Sciatic nerve (tissue), 2 donors: Measurements from ENCODE around the gene ANKS6. TPM values are rescaled to one million over a fixed set of nuclear protein-coding genes. Genes with fewer than 3 reads are reported as not detected.
A peak's percentile ranks its signal among the peaks of the same experiment; 100 is the strongest.

Experiments
- ATAC-seq: fragments of 200-7000 bp; cut with Tn5 transposase; one replicate; pipeline ENCODE4 v1.9.1; 2020; ENCODE audit warnings: mild to moderate bottlenecking, moderate library complexity
- DNase-seq: peaks from one replicate; pipeline ENCODE4 v3.0.0-alpha.2; 2020; ENCODE audit warnings: low spot score
- intact Hi-C: fragments of 100-400 bp; cut with DNase I; formaldehyde crosslinking; loops from one replicate; pipeline ENCODE4 v1.14.2; 2022
- total RNA-seq: library from RNA; stranded (reverse); fragmentation: NEBNext Ultra II Directional; extraction: Animal tissue kit (Norgen Biotek cat#: 25700); gene quantifications from one replicate; pipeline ENCODE4 v1.2.1, GENCODE V29; 2021
- donor health status: DM: no; HTN: no; CAD: no.
- donor health status: DM: no; HTN: no; CAD: no.

ANKS6 gene
- total RNA-seq, 1 donor from 2014 or later, result 16.5 TPM

- intact Hi-C loops, result no loop called here
- ATAC-seq, result no peak
- no peak for DNase-seq
These were observed 83.4 kb downstream of the ANKS6 start for GRCh38 chr9:98712987-98713386.

DNA sequence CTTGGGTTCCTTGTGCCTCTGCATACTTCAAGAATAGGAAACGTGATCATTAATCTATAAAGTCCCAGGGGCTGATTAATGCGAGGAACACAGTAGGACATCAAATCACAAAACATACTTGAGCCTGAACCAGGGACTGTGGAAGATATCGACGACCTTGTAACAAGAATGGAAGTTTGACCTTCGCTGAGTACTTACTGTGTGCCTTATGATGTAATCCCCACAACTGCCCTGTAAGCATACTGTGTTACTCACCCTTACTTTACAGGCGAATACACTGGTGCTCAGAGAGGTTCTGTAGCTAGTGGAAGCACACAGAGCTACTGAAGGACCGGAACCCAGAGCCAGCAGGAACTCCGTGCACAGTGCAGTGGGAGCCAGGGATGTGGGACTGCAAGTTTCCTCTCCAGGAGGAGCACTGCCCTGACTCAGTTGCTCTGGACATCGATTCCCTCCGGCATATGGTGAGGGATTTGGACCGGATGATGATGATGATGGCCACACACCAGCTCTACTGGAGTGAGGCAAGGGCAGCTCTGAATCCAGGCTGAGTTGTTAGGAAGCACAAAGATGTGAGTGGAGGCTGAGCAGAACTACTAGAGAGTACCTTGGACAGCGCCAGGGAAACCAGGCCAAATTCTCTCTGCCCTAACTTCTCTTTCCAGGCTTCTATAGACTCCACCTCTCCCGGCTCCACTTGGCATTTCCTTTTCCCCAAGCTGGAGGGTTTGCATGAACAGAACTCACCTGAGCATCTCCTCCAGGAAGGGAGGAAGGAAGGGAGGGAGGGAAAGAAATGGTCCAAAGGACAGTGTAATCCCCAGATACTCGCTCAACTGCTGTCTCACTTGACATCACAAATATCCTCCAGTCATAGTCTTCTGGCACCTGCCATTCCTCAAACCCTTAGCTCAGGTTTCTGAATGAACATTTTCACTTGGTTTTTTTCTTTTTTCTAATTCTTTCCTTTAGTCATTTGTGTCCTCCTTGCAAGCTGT is 86.1 kb downstream of the ANKS6 start:
- no peak for ATAC-seq
- intact Hi-C loops, result no loop called here
- no peak for DNase-seq

- ATAC-seq, result no peak
- no peak for DNase-seq
- intact Hi-C loops, result no loop called here
These were observed 87.1 kb downstream of the ANKS6 start, which contains the start of gene GABBR2 for GRCh38 chr9:98708933-98709911. Gene GABBR2, minus strand, starts transcription at chr9:98708935. Its CDS starts 198 bp downstream, at chr9:98708737.

GRCh38 chr9:98708103-98708932 is 88.0 kb downstream of the ANKS6 start:
- DNase-seq (no peak), ATAC-seq (peak; percentile 10)
- intact Hi-C loops, result no loop called here

DNA sequence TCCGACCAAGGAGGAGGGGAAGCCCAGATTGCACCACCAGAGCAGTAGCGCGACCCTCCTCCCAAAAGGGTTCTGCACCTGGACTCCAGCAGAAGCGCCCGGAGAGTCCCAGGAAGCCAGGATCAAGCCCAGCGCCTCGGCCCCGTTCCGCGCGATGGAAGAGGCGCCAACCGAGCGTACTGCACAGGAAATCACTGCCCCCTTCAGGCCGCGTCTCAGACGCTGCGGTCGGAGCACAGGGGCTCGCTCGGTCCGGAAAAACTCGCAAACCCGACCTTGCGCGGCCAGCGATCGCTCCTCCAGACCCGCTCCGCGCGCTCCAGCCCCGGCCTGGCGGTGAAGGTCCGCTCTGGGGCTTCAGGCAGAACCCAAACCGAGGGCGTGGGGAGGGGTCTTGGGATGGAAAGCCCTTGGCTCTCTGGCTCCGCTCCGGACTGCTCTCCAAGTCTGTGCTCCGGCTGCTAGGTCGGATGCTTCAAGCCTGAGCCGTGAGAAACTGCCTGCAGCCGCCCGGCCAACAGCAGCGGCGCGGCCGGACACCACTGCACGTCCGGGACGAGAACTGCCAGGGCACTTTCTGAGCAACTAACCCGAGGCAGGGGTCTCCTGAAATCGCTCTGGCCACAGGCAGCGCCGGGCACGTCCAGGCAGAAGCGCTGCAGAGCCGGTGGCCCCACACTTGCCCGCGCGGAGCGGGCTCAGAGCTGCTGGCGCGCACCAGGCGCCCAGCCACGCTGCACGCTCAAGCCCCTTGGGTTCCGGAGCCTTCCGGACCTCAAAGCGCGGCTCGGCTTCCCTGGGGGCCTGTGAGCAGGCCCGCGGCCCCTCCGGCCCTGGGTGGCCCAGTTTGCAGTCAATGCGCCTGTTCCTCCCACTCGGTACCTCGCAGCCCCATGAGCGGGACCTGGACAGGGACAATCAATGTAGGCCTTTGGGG is 88.9 kb downstream of the ANKS6 start:
- intact Hi-C loops, result no loop called here
- DNase-seq, result peak; percentile 64
- peak; percentile 79 for ATAC-seq

DNA sequence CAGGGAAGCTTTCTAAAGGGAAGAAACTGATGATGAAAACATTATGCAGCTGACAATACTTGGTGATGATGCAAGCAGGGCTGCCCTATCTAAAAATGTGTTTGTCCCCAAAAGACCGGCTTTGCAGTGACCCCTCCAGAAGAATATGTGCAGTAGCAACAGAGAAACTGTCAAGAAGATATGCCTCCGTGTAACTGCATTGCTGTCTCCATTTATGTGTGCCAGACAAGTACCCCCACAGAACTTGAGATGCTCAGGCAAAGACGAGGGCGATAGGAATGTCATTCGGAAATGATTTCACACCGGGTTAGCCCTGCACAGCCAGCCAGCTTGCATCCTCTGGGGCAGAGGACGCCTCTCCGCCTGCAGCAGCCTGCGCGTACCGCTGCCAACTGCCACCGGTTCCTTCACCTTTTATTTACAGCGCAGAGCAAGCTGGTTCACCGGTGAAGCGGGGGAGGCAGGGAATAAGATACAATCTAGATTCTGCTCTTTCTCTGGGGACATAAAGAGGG is 89.6 kb downstream of the ANKS6 start:
- intact Hi-C loops, result no loop called here
- DNase-seq (no peak), ATAC-seq (no peak)

DNA sequence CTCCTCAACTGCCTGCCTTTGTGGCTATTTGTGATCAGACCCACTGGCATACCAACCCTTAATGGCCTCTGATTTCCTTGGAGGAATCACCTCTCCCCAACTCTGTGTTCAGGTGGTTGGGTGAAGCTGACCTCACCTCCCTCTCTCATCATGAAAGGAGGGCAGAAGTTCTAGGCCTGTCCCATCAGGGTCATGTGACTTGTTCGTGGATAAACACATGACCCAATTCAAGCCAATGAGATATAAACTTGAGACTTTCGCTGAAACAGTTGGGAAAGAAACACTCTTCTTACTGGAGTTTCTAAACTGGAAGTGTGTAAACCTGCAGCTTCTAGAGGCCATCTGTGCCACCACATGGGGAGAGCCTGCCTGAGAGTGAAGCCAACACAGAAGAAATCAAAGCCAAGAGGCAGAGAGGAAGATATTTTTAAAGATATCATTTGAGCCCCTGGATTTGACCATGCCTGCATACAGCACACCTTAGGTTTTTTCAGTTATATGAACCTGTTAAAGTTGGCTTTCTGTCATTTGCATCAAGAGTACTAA is 93.4 kb downstream of the ANKS6 start:
- no peak for DNase-seq
- ATAC-seq, result no peak
- intact Hi-C loops, result no loop called here

GRCh38 chr9:98702340-98702739 is 94.0 kb downstream of the ANKS6 start:
- intact Hi-C loops, result no loop called here
- no peak for ATAC-seq
- DNase-seq, result no peak

- intact Hi-C loops, result no loop called here
- no peak for ATAC-seq
- no peak for DNase-seq
These were observed 94.8 kb downstream of the ANKS6 start for GRCh38 chr9:98701576-98701975.

GRCh38 chr9:98700801-98701200 is 95.6 kb downstream of the ANKS6 start:
- intact Hi-C loops, result no loop called here
- DNase-seq (no peak), ATAC-seq (no peak)

DNA sequence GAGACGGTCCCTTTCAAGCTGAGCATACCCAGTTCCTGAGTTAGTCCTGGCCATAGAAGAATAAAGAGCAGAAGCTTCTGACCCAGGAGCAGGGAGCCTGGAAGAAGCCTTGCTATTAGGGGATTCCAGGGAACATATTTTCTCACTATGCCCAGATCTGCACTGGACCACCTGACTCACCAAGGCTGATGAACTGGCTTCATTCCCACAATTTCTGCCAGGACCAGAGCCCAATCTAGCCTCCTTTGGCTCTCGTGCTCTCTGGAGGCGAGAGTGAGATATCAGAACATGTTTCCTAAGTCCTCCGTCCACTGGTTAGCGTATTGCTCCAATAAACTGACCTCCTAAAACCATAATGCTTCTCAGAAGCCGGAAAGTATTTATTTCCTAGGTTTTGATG is 97.5 kb downstream of the ANKS6 start:
- intact Hi-C loops, result no loop called here
- ATAC-seq (no peak), DNase-seq (no peak)

DNA sequence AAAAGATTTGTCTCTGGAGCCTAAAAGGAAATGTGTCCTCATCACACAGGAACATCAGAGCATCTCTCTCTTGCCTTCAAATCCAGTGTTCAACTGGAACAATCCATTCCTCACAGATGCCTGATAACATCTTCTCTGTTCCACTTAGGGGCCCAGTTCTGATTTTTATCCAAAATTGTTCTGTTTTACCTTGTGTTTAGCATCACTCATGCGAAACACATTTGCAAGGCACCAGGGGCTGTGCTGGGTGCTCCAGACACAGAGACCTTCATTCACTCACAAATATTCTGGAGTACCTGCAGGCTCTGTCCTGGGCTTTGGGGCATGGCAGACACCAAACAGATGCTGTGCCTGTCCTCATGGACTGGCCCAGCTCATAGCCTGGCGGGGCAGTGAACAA is 101.4 kb downstream of the ANKS6 start:
- intact Hi-C loops, result no loop called here
- ATAC-seq (no peak), DNase-seq (no peak)

- intact Hi-C loops, result no loop called here
- no peak for DNase-seq
- ATAC-seq, result no peak
These were observed 104.0 kb downstream of the ANKS6 start for GRCh38 chr9:98692392-98692791.

DNA sequence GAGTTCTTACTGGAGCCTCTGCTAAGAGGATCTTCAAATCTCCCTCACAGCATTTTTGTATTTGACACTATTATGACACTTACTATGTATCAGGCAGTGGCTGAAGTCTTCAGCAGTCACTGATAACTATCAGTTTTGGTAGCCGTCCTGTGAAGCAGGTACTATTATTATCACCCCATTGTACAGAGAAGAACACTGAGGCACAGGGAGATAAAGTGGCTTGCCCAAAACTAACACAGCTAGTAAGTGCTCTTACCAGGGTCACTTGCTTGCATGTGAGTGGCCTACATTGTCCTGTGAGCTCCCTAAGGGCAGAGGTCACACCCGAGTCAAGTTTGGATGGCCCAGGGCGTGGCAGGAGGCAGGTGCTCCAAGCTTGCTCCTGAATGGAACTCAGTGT is 104.5 kb downstream of the ANKS6 start:
- no peak for ATAC-seq
- intact Hi-C loops, result no loop called here
- DNase-seq, result no peak

- intact Hi-C loops, result no loop called here
- ATAC-seq (no peak), DNase-seq (no peak)
These were observed 105.7 kb downstream of the ANKS6 start for GRCh38 chr9:98690686-98691085.

- intact Hi-C loops, result no loop called here
- no peak for ATAC-seq
- no peak for DNase-seq
These were observed 107.5 kb downstream of the ANKS6 start for GRCh38 chr9:98688710-98689495.
